ENCODE data around the gene SPHK2.

DNA sequence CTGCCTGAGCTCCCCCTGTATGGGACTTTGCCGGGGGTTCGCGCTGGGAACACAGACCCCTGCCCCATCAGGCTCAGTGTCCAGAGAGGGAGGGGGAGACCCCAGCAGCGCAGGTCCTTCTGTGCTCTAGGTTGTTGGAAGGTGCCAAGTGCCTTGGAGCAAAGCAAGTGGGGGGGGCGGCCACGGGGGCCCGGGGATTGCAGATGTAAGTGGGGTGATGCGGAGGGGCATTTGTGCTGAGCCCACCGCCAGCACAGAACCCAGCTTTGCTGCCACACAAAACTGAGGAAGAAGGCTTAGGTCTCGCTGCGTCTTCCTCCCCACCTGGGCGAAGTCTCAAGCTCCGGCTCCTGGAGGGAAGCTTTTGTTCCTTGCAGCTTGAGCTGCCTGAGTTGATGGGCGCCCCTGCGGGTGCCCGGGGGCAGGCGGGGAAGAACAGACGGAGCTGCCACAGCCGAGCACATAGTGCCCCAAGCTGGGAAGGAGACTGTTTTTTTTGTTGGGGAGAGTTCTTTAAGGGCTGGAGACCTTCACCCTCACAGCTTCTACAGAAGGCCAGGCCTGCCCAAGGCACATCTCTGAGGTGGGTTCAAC is 55.0 kb downstream of the SPHK2 start:
- TF ChIP-seq EZH2 (IDR thresholded peaks at IDR 0.05; ENCODE audit: insufficient read depth, poor library complexity, severe bottlenecking) (no peak), EZH2phosphoT487 (IDR thresholded peaks at IDR 0.05; ENCODE audit: insufficient read depth, low read depth) (no peak)

Measured in GM23248 (cell line).